Pancreas (tissue), 10 donors: ENCODE results near the gene PYGO2. TPM values are rescaled to one million over a fixed set of nuclear protein-coding genes. Genes with fewer than 3 reads are reported as not detected.

Experiments
- ATAC-seq, 4 donors: fragments of 200-7000 bp; cut with Tn5 transposase; one replicate each; pipeline versions ENCODE4 v1.8.0 to v1.9.1; 2020; ENCODE audit warnings: mild to moderate bottlenecking in 4 of 4, moderate library complexity in 4 of 4
- DNase-seq, 6 donors: peaks; one replicate each; pipeline ENCODE4 v3.0.0-alpha.2; 2020
- FAIRE-seq: peaks from 2 replicates; lab custom pipeline; 2012; peaks lifted over from hg19 to GRCh38; lab: Jason Lieb, UNC
- H3K27ac ChIP-seq, 4 donors: fragments of 200-600 bp; sonication (generic); 1 replicate in 3 of 4; 2 replicates in 1 of 4; pipeline versions ENCODE4 v1.5.0 to v1.8.0; 2020
- H3K27me3 ChIP-seq, 4 donors: fragments of 200-600 bp; one replicate each; pipeline ENCODE4 v1.8.0; 2021
- H3K36me3 ChIP-seq, 3 donors: fragments of 200-600 bp; sonication (generic) in 1 of 3; one replicate each; pipeline versions ENCODE4 v1.5.0 to v1.8.0; 2020 to 2021
- H3K4me1 ChIP-seq, 3 donors: fragments of 200-600 bp; one replicate each; pipeline ENCODE4 v1.8.0; 2021
- H3K4me3 ChIP-seq, 4 donors: fragments of 200-600 bp; sonication (generic) in 2 of 4; one replicate each; pipeline versions ENCODE4 v1.5.0 to v1.8.0; 2020 to 2021
- H3K9me3 ChIP-seq, 4 donors: fragments of 200-600 bp; one replicate each; pipeline ENCODE4 v1.8.0; 2021
- CTCF ChIP-seq, 4 donors: fragments of 200-600 bp; sonication (generic) in 3 of 4; IDR thresholded peaks; one replicate each; pipeline versions ENCODE4 v1.5.0 to v1.8.0; 2021; ENCODE audit warnings: antibody characterized with exemption in 4 of 4
- WGBS, 2 donors: extraction: QIAGEN DNeasy Blood & Tissue Kit; methylation state at CpG; one replicate each; pipeline ENCODE4 v1.1.7; 2013; 5-methylcytosine and 5-hydroxymethylcytosine counted together
- intact Hi-C, 3 donors: fragments of 100-400 bp; cut with DNase I; formaldehyde crosslinking; loops; one replicate each; pipeline versions ENCODE4 v1.11.1 to v1.14.2; 2022
- polyA plus RNA-seq, 2 donors: library from polyadenylated mRNA; stranded (reverse); fragments of 200-250 nt; gene quantifications; one replicate each; pipeline ENCODE4 v1.2.3, GENCODE V29; 2013
- total RNA-seq, 6 donors: library from RNA; stranded (reverse); fragmentation: NEBNext Ultra II Directional in 4 of 6; extraction: Animal tissue kit (Norgen Biotek cat#: 25700) in 4 of 6; gene quantifications; one replicate each; pipeline versions ENCODE4 v1.2.1 to v1.2.4, GENCODE V29; 2021 to 2023
- donor health status: healthy with polysubstance abuse.
- donor health status: DM: no; HTN: no; CAD: no; lungs with moderate emphysema.
- donor health status: DM: no; HTN: no; CAD: no.
- donor health status: control.
- donor health status: control.
- donor health status: Bipolar disorder and iron deficiency.
- donor health status: DM: yes; HTN: yes; CAD: no.
- donor health status: DM: no; HTN: no; CAD: no.
- donor health status: DM: no; HTN: no; CAD: no.
- donor health status: DM: yes; HTN: yes; CAD: no.

Gene PYGO2
- total and polyA plus RNA-seq, 8 donors: 8.1 to 19.5 (median 12.1) TPM

GRCh38 chr1:154958681-154959425, 2.7 kb downstream of the PYGO2 start:
- ATAC-seq (no peak), DNase-seq (peak in 2 of 6 donors; percentile 47 to 71), FAIRE-seq (no peak)
- H3K9me3 ChIP-seq: no peaks in the 10 kb centered on the region
- no peaks in the 10 kb centered on the region for H3K27me3 ChIP-seq
- no peak overlapping the region for H3K4me3 ChIP-seq
- H3K4me1 ChIP-seq: peaks cover 6 to 25% (median 18%) of the 10 kb centered on the region in 3 donors
- no peak for TF ChIP-seq CTCF (IDR thresholded peaks at IDR 0.05)
- 88 to 90% methylated on average over 16 of the region's 16 CpGs for WGBS, 2 donors
- H3K27ac ChIP-seq: no peak overlapping the region
- peaks cover 0 to 9% (median 7%) of the 10 kb centered on the region in 3 donors for H3K36me3 ChIP-seq
- intact Hi-C loops: no loop called here

- WGBS, 2 donors: 77 to 80% methylated on average over 2 of the region's 2 CpGs
- Histone ChIP-seq H3K4me3 (no peak overlapping the region), H3K36me3 (peaks cover 0 to 3% (median 0%) of the 10 kb centered on the region in 3 donors), H3K27ac (no peak overlapping the region), H3K4me1 (peaks cover 15 to 29% (median 18%) of the 10 kb centered on the region in 3 donors), H3K9me3 (no peaks in the 10 kb centered on the region), H3K27me3 (no peaks in the 10 kb centered on the region)
- DNase-seq (no peak), FAIRE-seq (no peak), ATAC-seq (no peak)
- intact Hi-C loops: no loop called here
- no peak for TF ChIP-seq CTCF (IDR thresholded peaks at IDR 0.05)
Measured at GRCh38 chr1:154958036-154958435, 3.5 kb downstream of the PYGO2 start.

GRCh38 chr1:154957091-154957657, 4.4 kb downstream of the PYGO2 start:
- peaks cover 15 to 23% (median 18%) of the 10 kb centered on the region in 3 donors for H3K4me1 ChIP-seq
- no peak overlapping the region for H3K4me3 ChIP-seq
- H3K9me3 ChIP-seq: no peaks in the 10 kb centered on the region
- intact Hi-C loops: no loop called here
- FAIRE-seq (no peak), DNase-seq (no peak), ATAC-seq (no peak)
- H3K36me3 ChIP-seq: peaks cover 0 to 3% (median 0%) of the 10 kb centered on the region in 3 donors
- H3K27ac ChIP-seq: no peak overlapping the region
- TF ChIP-seq CTCF (IDR thresholded peaks at IDR 0.05): no peak
- WGBS, 2 donors: 52 to 53% methylated on average over 9 of the region's 9 CpGs
- no peaks in the 10 kb centered on the region for H3K27me3 ChIP-seq

- FAIRE-seq: no peak
- intact Hi-C loops: no loop called here
- DNase-seq: no peak
- TF ChIP-seq CTCF (IDR thresholded peaks at IDR 0.05): no peak
- Histone ChIP-seq H3K27ac (peak overlapping the region in 2 of 4 donors; percentile 78 to 80), H3K9me3 (no peaks in the 10 kb centered on the region), H3K36me3 (peaks cover 0 to 3% (median 0%) of the 10 kb centered on the region in 3 donors), H3K27me3 (no peaks in the 10 kb centered on the region), H3K4me3 (peak overlapping the region; percentile 8 to 53 (median 36)), H3K4me1 (peaks cover 15 to 23% (median 18%) of the 10 kb centered on the region in 3 donors)
- ATAC-seq: peak in 1 of 4 donors; percentile 3
- WGBS, 2 donors: 19 to 22% methylated on average over 6 of the region's 6 CpGs
Measured at GRCh38 chr1:154956544-154956941, 5.0 kb downstream of the PYGO2 start.
